ENCODE measurements around the gene TUSC2.

DNA sequence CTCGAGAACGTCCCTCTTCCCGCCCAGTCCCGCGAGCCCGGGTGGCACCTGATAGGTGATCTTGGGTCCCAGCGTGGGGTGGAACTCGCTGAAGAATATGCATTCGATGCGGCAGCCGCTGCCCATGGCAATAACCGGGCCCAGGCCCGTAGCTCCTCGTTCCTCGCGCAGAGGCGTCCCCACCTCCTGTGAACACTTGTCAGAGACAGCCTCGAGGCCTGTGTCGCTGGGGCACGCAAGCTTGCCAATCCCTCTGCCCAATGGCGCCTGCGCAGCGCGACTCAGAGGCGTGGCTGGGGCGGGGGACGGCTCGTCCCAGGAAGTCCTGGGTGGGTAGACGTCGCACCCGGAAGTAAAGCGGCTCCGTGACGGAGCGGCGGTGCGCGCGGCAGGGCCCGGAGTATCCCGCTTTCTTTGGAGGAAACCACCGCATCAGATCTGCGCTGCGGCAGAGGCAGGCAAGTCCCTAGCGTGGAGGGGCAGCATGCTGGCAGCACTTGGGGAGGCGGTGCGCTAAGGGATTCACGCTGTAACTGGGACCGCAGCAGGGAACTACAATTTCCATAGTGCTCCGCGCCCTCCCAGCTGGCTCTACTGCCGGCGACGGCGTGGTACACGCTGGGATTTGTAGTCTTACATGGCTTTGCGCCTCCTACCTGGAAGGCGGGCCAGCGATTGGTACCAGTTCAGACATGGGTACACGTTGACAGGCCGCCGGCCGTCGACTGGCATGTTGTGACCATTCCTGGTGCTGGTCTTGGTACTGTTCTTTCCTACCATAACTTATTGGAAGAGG, 22.7 kb upstream of the TUSC2 start, which contains the start of the genes CYB561D2 and NPRL2:
- TF ChIP-seq PPARA (CRISPR knock-in tag; IDR thresholded peaks at IDR 0.05; ENCODE audit: borderline replicate concordance) (no peak), CREB5 (CRISPR knock-in tag; IDR thresholded peaks at IDR 0.05; ENCODE audit: low read depth) (no peak), ARNTL (CRISPR knock-in tag; IDR thresholded peaks at IDR 0.05; ENCODE audit: borderline replicate concordance, low read depth) (no peak), RARB (CRISPR knock-in tag; IDR thresholded peaks at IDR 0.05) (no peak), OSR1 (CRISPR knock-in tag; IDR thresholded peaks at IDR 0.05) (no peak), ESRRG (CRISPR knock-in tag; IDR thresholded peaks at IDR 0.05) (no peak), CSRNP3 (CRISPR knock-in tag; IDR thresholded peaks at IDR 0.05) (no peak), BACH2 (CRISPR knock-in tag; IDR thresholded peaks at IDR 0.05; ENCODE audit: borderline replicate concordance) (no peak), GLIS3 (CRISPR knock-in tag; IDR thresholded peaks at IDR 0.05) (no peak; the same call in 1 of the 2 replicates), ZFP30 (CRISPR knock-in tag; IDR thresholded peaks at IDR 0.05) (no peak), TOX (CRISPR knock-in tag; IDR thresholded peaks at IDR 0.05; ENCODE audit: borderline replicate concordance) (no peak)
- TF ChIP-seq, protein P1, sequence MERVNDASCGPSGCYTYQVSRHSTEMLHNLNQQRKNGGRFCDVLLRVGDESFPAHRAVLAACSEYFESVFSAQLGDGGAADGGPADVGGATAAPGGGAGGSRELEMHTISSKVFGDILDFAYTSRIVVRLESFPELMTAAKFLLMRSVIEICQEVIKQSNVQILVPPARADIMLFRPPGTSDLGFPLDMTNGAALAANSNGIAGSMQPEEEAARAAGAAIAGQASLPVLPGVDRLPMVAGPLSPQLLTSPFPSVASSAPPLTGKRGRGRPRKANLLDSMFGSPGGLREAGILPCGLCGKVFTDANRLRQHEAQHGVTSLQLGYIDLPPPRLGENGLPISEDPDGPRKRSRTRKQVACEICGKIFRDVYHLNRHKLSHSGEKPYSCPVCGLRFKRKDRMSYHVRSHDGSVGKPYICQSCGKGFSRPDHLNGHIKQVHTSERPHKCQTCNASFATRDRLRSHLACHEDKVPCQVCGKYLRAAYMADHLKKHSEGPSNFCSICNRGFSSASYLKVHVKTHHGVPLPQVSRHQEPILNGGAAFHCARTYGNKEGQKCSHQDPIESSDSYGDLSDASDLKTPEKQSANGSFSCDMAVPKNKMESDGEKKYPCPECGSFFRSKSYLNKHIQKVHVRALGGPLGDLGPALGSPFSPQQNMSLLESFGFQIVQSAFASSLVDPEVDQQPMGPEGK (CRISPR knock-in tag; IDR thresholded peaks at IDR 0.05; ENCODE audit: borderline replicate concordance), result no peak

Data from SK-N-SH treated with all-trans-retinoic acid at 6 μM for 48 hours (cell line).